Measurements from ENCODE around the gene MTHFD2.

The MTHFD2 gene

GRCh38 chr2:74255660-74256213 lies 57.3 kb downstream of the MTHFD2 start:
- Histone ChIP-seq H3K9me3 (ENCODE audit: control insufficient read depth in 5 of 5, low read length in 5 of 5) (no peaks in the 10 kb centered on the region), H3K4me1 (ENCODE audit: control insufficient read depth in 5 of 5, insufficient read depth in 5 of 5, low read length in 5 of 5) (peaks cover 0 to 5% (median 0%) of the 10 kb centered on the region in 5 donors), H3K9ac (ENCODE audit: low read length in 5 of 5) (no peak overlapping the region), H3K36me3 (ENCODE audit: control insufficient read depth in 5 of 5, insufficient read depth in 5 of 5, low read length in 5 of 5) (peaks cover 0 to 9% (median 0%) of the 10 kb centered on the region in 5 donors), H3K27me3 (ENCODE audit: control insufficient read depth in 5 of 5, insufficient read depth in 4 of 5, low read length in 5 of 5) (no peaks in the 10 kb centered on the region), H3K27ac (ENCODE audit: low read depth, low read length) (no peak overlapping the region), H3K4me3 (ENCODE audit: low read depth in 1 of 5, low read length in 5 of 5) (no peak overlapping the region)

DNA sequence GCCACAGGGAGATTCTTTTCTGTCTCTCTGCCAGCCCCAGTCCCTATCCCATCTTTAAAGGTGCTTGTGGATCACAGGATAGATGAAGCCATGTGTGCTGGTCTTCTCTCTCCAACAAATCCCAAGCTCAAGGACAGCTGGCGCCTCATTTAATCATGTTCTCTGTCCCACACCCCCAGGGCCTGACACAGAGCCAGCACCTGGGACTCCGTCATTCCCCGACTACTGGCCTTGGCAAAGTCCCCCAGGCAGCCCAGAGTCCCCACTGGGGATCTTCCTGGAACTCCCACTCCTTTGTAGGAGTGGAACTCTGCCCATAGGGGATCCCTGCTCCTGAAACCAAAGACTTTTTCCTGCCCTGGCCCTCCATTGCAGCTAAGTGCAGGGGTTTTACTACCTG lies 60.8 kb downstream of the MTHFD2 start:
- Histone ChIP-seq H3K4me1 (ENCODE audit: control insufficient read depth in 5 of 5, insufficient read depth in 5 of 5, low read length in 5 of 5) (peaks cover 0 to 3% (median 0%) of the 10 kb centered on the region in 5 donors), H3K27me3 (ENCODE audit: control insufficient read depth in 5 of 5, insufficient read depth in 4 of 5, low read length in 5 of 5) (no peaks in the 10 kb centered on the region), H3K9ac (ENCODE audit: low read length in 5 of 5) (no peak overlapping the region), H3K4me3 (ENCODE audit: low read depth in 1 of 5, low read length in 5 of 5) (no peak overlapping the region), H3K27ac (ENCODE audit: low read depth, low read length) (no peak overlapping the region), H3K36me3 (ENCODE audit: control insufficient read depth in 5 of 5, insufficient read depth in 5 of 5, low read length in 5 of 5) (peaks cover 0 to 9% (median 0%) of the 10 kb centered on the region in 5 donors), H3K9me3 (ENCODE audit: control insufficient read depth in 5 of 5, low read length in 5 of 5) (no peaks in the 10 kb centered on the region)

DNA sequence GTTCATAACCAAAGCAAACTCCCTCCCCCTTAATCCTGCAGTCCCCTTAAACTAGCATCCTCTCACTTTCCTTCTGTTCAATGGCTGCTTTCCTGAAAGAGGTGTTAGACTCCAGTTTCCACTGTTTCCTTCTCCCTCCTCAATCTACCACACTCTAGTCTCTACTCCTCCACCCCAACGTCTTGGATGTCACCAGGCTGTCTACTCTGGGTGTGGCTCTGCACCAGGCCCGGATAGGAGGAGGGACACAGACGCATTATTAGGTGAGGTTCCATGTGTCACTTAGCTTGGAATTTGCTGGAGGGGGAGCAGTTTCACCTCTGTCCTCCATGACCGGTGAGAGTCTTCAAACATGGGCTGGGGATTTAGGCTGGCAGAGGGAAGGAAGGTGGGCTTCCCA lies 61.3 kb downstream of the MTHFD2 start:
- Histone ChIP-seq H3K27ac (ENCODE audit: low read depth, low read length) (no peak overlapping the region), H3K4me1 (ENCODE audit: control insufficient read depth in 5 of 5, insufficient read depth in 5 of 5, low read length in 5 of 5) (no peaks in the 10 kb centered on the region), H3K36me3 (ENCODE audit: control insufficient read depth in 5 of 5, insufficient read depth in 5 of 5, low read length in 5 of 5) (peaks cover 0 to 9% (median 0%) of the 10 kb centered on the region in 5 donors), H3K9me3 (ENCODE audit: control insufficient read depth in 5 of 5, low read length in 5 of 5) (no peaks in the 10 kb centered on the region), H3K27me3 (ENCODE audit: control insufficient read depth in 5 of 5, insufficient read depth in 4 of 5, low read length in 5 of 5) (no peaks in the 10 kb centered on the region), H3K9ac (ENCODE audit: low read length in 5 of 5) (no peak overlapping the region), H3K4me3 (ENCODE audit: low read depth in 1 of 5, low read length in 5 of 5) (no peak overlapping the region)

- H3K27ac ChIP-seq (ENCODE audit: low read depth, low read length) = no peak overlapping the region
- no peaks in the 10 kb centered on the region for H3K4me1 ChIP-seq (ENCODE audit: control insufficient read depth in 5 of 5, insufficient read depth in 5 of 5, low read length in 5 of 5)
- H3K4me3 ChIP-seq (ENCODE audit: low read depth in 1 of 5, low read length in 5 of 5) = no peak overlapping the region
- no peaks in the 10 kb centered on the region for H3K9me3 ChIP-seq (ENCODE audit: control insufficient read depth in 5 of 5, low read length in 5 of 5)
- no peak overlapping the region for H3K9ac ChIP-seq (ENCODE audit: low read length in 5 of 5)
- H3K36me3 ChIP-seq (ENCODE audit: control insufficient read depth in 5 of 5, insufficient read depth in 5 of 5, low read length in 5 of 5) = peaks cover 0 to 9% (median 0%) of the 10 kb centered on the region in 5 donors
- H3K27me3 ChIP-seq (ENCODE audit: control insufficient read depth in 5 of 5, insufficient read depth in 4 of 5, low read length in 5 of 5) = no peaks in the 10 kb centered on the region
Observed at GRCh38 chr2:74260495-74260894, 62.1 kb downstream of the MTHFD2 start.

GRCh38 chr2:74261204-74261864 lies 62.9 kb downstream of the MTHFD2 start:
- H3K36me3 ChIP-seq (ENCODE audit: control insufficient read depth in 5 of 5, insufficient read depth in 5 of 5, low read length in 5 of 5) = peaks cover 0 to 9% (median 0%) of the 10 kb centered on the region in 5 donors
- H3K4me1 ChIP-seq (ENCODE audit: control insufficient read depth in 5 of 5, insufficient read depth in 5 of 5, low read length in 5 of 5) = no peaks in the 10 kb centered on the region
- H3K4me3 ChIP-seq (ENCODE audit: low read depth in 1 of 5, low read length in 5 of 5) = no peak overlapping the region
- no peak overlapping the region for H3K9ac ChIP-seq (ENCODE audit: low read length in 5 of 5)
- no peak overlapping the region for H3K27ac ChIP-seq (ENCODE audit: low read depth, low read length)
- no peaks in the 10 kb centered on the region for H3K9me3 ChIP-seq (ENCODE audit: control insufficient read depth in 5 of 5, low read length in 5 of 5)
- no peaks in the 10 kb centered on the region for H3K27me3 ChIP-seq (ENCODE audit: control insufficient read depth in 5 of 5, insufficient read depth in 4 of 5, low read length in 5 of 5)

GRCh38 chr2:74262681-74263080 lies 64.3 kb downstream of the MTHFD2 start:
- H3K4me1 ChIP-seq (ENCODE audit: control insufficient read depth in 5 of 5, insufficient read depth in 5 of 5, low read length in 5 of 5) = peaks cover 0 to 6% (median 3%) of the 10 kb centered on the region in 5 donors
- H3K9ac ChIP-seq (ENCODE audit: low read length in 5 of 5) = no peak overlapping the region
- peaks cover 0 to 9% (median 0%) of the 10 kb centered on the region in 5 donors for H3K36me3 ChIP-seq (ENCODE audit: control insufficient read depth in 5 of 5, insufficient read depth in 5 of 5, low read length in 5 of 5)
- no peak overlapping the region for H3K4me3 ChIP-seq (ENCODE audit: low read depth in 1 of 5, low read length in 5 of 5)
- no peak overlapping the region for H3K27ac ChIP-seq (ENCODE audit: low read depth, low read length)
- no peaks in the 10 kb centered on the region for H3K9me3 ChIP-seq (ENCODE audit: control insufficient read depth in 5 of 5, low read length in 5 of 5)
- H3K27me3 ChIP-seq (ENCODE audit: control insufficient read depth in 5 of 5, insufficient read depth in 4 of 5, low read length in 5 of 5) = no peaks in the 10 kb centered on the region

GRCh38 chr2:74264281-74264680 lies 65.9 kb downstream of the MTHFD2 start:
- peaks cover 0 to 6% (median 3%) of the 10 kb centered on the region in 5 donors for H3K4me1 ChIP-seq (ENCODE audit: control insufficient read depth in 5 of 5, insufficient read depth in 5 of 5, low read length in 5 of 5)
- no peaks in the 10 kb centered on the region for H3K27me3 ChIP-seq (ENCODE audit: control insufficient read depth in 5 of 5, insufficient read depth in 4 of 5, low read length in 5 of 5)
- H3K9me3 ChIP-seq (ENCODE audit: control insufficient read depth in 5 of 5, low read length in 5 of 5) = no peaks in the 10 kb centered on the region
- no peak overlapping the region for H3K9ac ChIP-seq (ENCODE audit: low read length in 5 of 5)
- H3K36me3 ChIP-seq (ENCODE audit: control insufficient read depth in 5 of 5, insufficient read depth in 5 of 5, low read length in 5 of 5) = no peaks in the 10 kb centered on the region
- no peak overlapping the region for H3K4me3 ChIP-seq (ENCODE audit: low read depth in 1 of 5, low read length in 5 of 5)
- no peak overlapping the region for H3K27ac ChIP-seq (ENCODE audit: low read depth, low read length)

DNA sequence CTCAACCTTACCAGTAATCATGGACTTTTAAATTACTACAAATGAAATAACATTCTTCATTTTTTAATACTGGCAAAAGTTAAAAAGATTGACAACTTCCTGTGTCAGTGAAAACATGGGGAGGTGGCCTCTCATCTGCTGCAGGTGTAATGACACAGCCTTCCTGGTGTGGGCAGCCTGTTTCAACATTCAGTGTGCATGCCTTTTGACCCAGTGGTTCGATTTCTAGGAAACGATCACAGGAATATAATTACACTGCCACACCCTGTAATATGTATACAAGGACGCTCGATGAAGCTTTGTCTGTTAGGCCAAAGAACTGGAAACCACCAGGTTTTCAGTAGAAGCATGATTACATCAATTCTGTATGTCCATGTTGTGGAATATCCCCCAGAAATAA lies 68.7 kb downstream of the MTHFD2 start:
- Histone ChIP-seq H3K27ac (ENCODE audit: low read depth, low read length) (no peak overlapping the region), H3K36me3 (ENCODE audit: control insufficient read depth in 5 of 5, insufficient read depth in 5 of 5, low read length in 5 of 5) (no peaks in the 10 kb centered on the region), H3K27me3 (ENCODE audit: control insufficient read depth in 5 of 5, insufficient read depth in 4 of 5, low read length in 5 of 5) (no peaks in the 10 kb centered on the region), H3K9ac (ENCODE audit: low read length in 5 of 5) (no peak overlapping the region), H3K4me3 (ENCODE audit: low read depth in 1 of 5, low read length in 5 of 5) (no peak overlapping the region), H3K9me3 (ENCODE audit: control insufficient read depth in 5 of 5, low read length in 5 of 5) (no peaks in the 10 kb centered on the region), H3K4me1 (ENCODE audit: control insufficient read depth in 5 of 5, insufficient read depth in 5 of 5, low read length in 5 of 5) (peaks cover 0 to 6% (median 3%) of the 10 kb centered on the region in 5 donors)
